Karpas-422 (cell line): ENCODE data around the gene KCNAB2. TPM values are rescaled to one million over a fixed set of nuclear protein-coding genes. Genes with fewer than 3 reads are reported as not detected.
A peak's percentile ranks its signal among the peaks of the same experiment; 100 is the strongest.

Source experiments
- DNase-seq: peaks from one replicate; pipeline ENCODE4 v3.0.0-alpha.2; 2015
- H2AFZ ChIP-seq: fragments of 200-600 bp; sonication (generic); 2 replicates; pipeline ENCODE4 v1.6.1; 2014; ENCODE audit warnings: antibody characterized with exemption, low read length, mixed read lengths
- H3K27ac ChIP-seq: fragments of 200-600 bp; sonication (generic); 2 replicates; pipeline ENCODE4 v1.5.1; 2014; ENCODE audit warnings: mild to moderate bottlenecking, low read length, moderate library complexity
- H3K27me3 ChIP-seq: fragments of 200-600 bp; sonication (generic); 2 replicates; pipeline ENCODE4 v1.6.1; 2014; ENCODE audit warnings: low read length, mixed read lengths
- H3K36me3 ChIP-seq: fragments of 200-600 bp; sonication (generic); 2 replicates; pipeline ENCODE4 v1.6.1; 2014; ENCODE audit warnings: low read length, mixed read lengths; ENCODE audit not compliant: insufficient read depth
- H3K4me1 ChIP-seq: fragments of 200-600 bp; sonication (generic); 2 replicates; pipeline ENCODE4 v1.6.1; 2014; ENCODE audit warnings: mild to moderate bottlenecking, low read length, mixed read lengths
- H3K4me2 ChIP-seq: fragments of 200-600 bp; sonication (generic); 2 replicates; pipeline ENCODE4 v1.6.1; 2014; ENCODE audit warnings: low read length, low read depth, mild to moderate bottlenecking; ENCODE audit not compliant: poor library complexity, severe bottlenecking
- H3K4me3 ChIP-seq: fragments of 200-600 bp; sonication (generic); 2 replicates; pipeline ENCODE4 v1.5.1; 2014; ENCODE audit warnings: mild to moderate bottlenecking, antibody characterized with exemption, low read length, mixed read lengths
- H3K79me2 ChIP-seq: fragments of 200-600 bp; sonication (generic); 2 replicates; pipeline ENCODE4 v1.6.1; 2014; ENCODE audit warnings: mild to moderate bottlenecking, low read length, mixed read lengths
- H3K9ac ChIP-seq: fragments of 200-600 bp; sonication (generic); 2 replicates; pipeline ENCODE4 v1.6.0; 2014; ENCODE audit warnings: low read length
- H3K9me2 ChIP-seq: fragments of 200-600 bp; sonication (generic), shearing (Covaris generic); replicated peaks from 2 replicates; pipeline ENCODE4 v1.6.0; 2014; ENCODE audit warnings: mild to moderate bottlenecking, low read length, moderate library complexity; ENCODE audit not compliant: insufficient read depth
- H3K9me3 ChIP-seq: fragments of 300-700, 200-600 bp; sonication (generic); 2 replicates; pipeline ENCODE4 v1.6.1; 2014; ENCODE audit warnings: low read length, mixed read lengths
- H4K20me1 ChIP-seq: fragments of 200-600 bp; sonication (generic); 2 replicates; pipeline ENCODE4 v1.6.1; 2014; ENCODE audit warnings: mild to moderate bottlenecking, antibody characterized with exemption, low read length, low read depth; ENCODE audit not compliant: insufficient read depth
- total RNA-seq: library from RNA; depleted of rRNA; stranded (reverse); fragments of >200 nt; shearing (Covaris generic); gene quantifications from 2 replicates; pipeline ENCODE4 v1.2.3, GENCODE V29; 2014; ENCODE audit warnings: low replicate concordance

KCNAB2 gene
- total RNA-seq, 1 experiment from 2014 or later = 27.3 TPM

GRCh38 chr1:6008084-6008415, 37.6 kb upstream of the KCNAB2 start:
- Histone ChIP-seq H2AFZ (no peak overlapping the region), H3K4me3 (no peak overlapping the region), H3K27me3 (no peaks in the 10 kb centered on the region), H3K79me2 (no peaks in the 10 kb centered on the region), H4K20me1 (peaks cover 15% of the 10 kb centered on the region; the same call in 1 of the 2 replicates), H3K36me3 (no peaks in the 10 kb centered on the region), H3K9me2 (no peaks in the 10 kb centered on the region), H3K4me2 (no peak overlapping the region), H3K9me3 (no peaks in the 10 kb centered on the region), H3K27ac (no peak overlapping the region), H3K4me1 (peaks cover 3% of the 10 kb centered on the region), H3K9ac (no peak overlapping the region)
- no peak for DNase-seq

- no peaks in the 10 kb centered on the region for H3K36me3 ChIP-seq
- H3K9me3 ChIP-seq = no peaks in the 10 kb centered on the region
- no peak overlapping the region for H3K27ac ChIP-seq
- no peak overlapping the region for H3K9ac ChIP-seq
- no peaks in the 10 kb centered on the region for H3K27me3 ChIP-seq
- H3K4me2 ChIP-seq = no peak overlapping the region
- H2AFZ ChIP-seq = no peak overlapping the region
- DNase-seq = no peak
- no peaks in the 10 kb centered on the region for H3K79me2 ChIP-seq
- peaks cover 11% of the 10 kb centered on the region; the same call in 1 of the 2 replicates for H4K20me1 ChIP-seq
- no peaks in the 10 kb centered on the region for H3K9me2 ChIP-seq
- peaks cover 5% of the 10 kb centered on the region for H3K4me1 ChIP-seq
- H3K4me3 ChIP-seq = no peak overlapping the region
Measured at GRCh38 chr1:6008696-6009095, 37.0 kb upstream of the KCNAB2 start.

- Histone ChIP-seq H3K9ac (no peak overlapping the region), H3K36me3 (no peaks in the 10 kb centered on the region), H2AFZ (no peak overlapping the region), H3K79me2 (no peaks in the 10 kb centered on the region), H3K4me3 (no peak overlapping the region), H3K9me3 (no peaks in the 10 kb centered on the region), H3K4me2 (no peak overlapping the region), H3K27ac (no peak overlapping the region), H3K27me3 (no peaks in the 10 kb centered on the region), H4K20me1 (peaks cover 11% of the 10 kb centered on the region; the same call in 1 of the 2 replicates), H3K4me1 (peaks cover 5% of the 10 kb centered on the region), H3K9me2 (no peaks in the 10 kb centered on the region)
- no peak for DNase-seq
Measured at GRCh38 chr1:6009120-6010040, 36.3 kb upstream of the KCNAB2 start.

GRCh38 chr1:6010554-6010953, 35.1 kb upstream of the KCNAB2 start:
- Histone ChIP-seq H3K4me2 (no peak overlapping the region), H3K4me1 (peaks cover 5% of the 10 kb centered on the region), H3K4me3 (no peak overlapping the region), H3K36me3 (no peaks in the 10 kb centered on the region), H2AFZ (no peak overlapping the region), H4K20me1 (peaks cover 11% of the 10 kb centered on the region; the same call in 1 of the 2 replicates), H3K79me2 (no peaks in the 10 kb centered on the region), H3K27ac (no peak overlapping the region), H3K9me2 (no peaks in the 10 kb centered on the region), H3K27me3 (no peaks in the 10 kb centered on the region), H3K9me3 (no peaks in the 10 kb centered on the region), H3K9ac (no peak overlapping the region)
- no peak for DNase-seq

- no peak overlapping the region for H3K27ac ChIP-seq
- DNase-seq = no peak
- no peaks in the 10 kb centered on the region for H3K79me2 ChIP-seq
- H3K4me1 ChIP-seq = peaks cover 5% of the 10 kb centered on the region
- no peak overlapping the region for H2AFZ ChIP-seq
- no peak overlapping the region for H3K4me3 ChIP-seq
- peaks cover 11% of the 10 kb centered on the region; the same call in 1 of the 2 replicates for H4K20me1 ChIP-seq
- no peaks in the 10 kb centered on the region for H3K9me3 ChIP-seq
- H3K4me2 ChIP-seq = no peak overlapping the region
- no peaks in the 10 kb centered on the region for H3K9me2 ChIP-seq
- no peaks in the 10 kb centered on the region for H3K36me3 ChIP-seq
- no peaks in the 10 kb centered on the region for H3K27me3 ChIP-seq
- no peak overlapping the region for H3K9ac ChIP-seq
Measured at GRCh38 chr1:6011161-6011945, 34.3 kb upstream of the KCNAB2 start.

- Histone ChIP-seq H3K4me1 (peaks cover 5% of the 10 kb centered on the region), H3K79me2 (no peaks in the 10 kb centered on the region), H3K36me3 (no peaks in the 10 kb centered on the region), H3K27ac (no peak overlapping the region), H3K4me2 (no peak overlapping the region), H2AFZ (no peak overlapping the region), H4K20me1 (peaks cover 13% of the 10 kb centered on the region; the same call in 1 of the 2 replicates), H3K4me3 (no peak overlapping the region), H3K9me2 (no peaks in the 10 kb centered on the region), H3K27me3 (no peaks in the 10 kb centered on the region), H3K9me3 (no peaks in the 10 kb centered on the region), H3K9ac (no peak overlapping the region)
- DNase-seq = no peak
Measured at GRCh38 chr1:6011946-6012258, 33.8 kb upstream of the KCNAB2 start.

- peak; percentile 57 for DNase-seq
- H3K27ac ChIP-seq = no peak overlapping the region
Measured at GRCh38 chr1:6012529-6013318, 33.0 kb upstream of the KCNAB2 start.

GRCh38 chr1:6013491-6013890, 32.2 kb upstream of the KCNAB2 start:
- H3K4me1 ChIP-seq = peaks cover 5% of the 10 kb centered on the region
- no peak overlapping the region for H3K27ac ChIP-seq
- no peaks in the 10 kb centered on the region for H3K79me2 ChIP-seq
- no peak overlapping the region for H3K4me2 ChIP-seq
- H3K9ac ChIP-seq = no peak overlapping the region
- no peaks in the 10 kb centered on the region for H3K9me2 ChIP-seq
- H4K20me1 ChIP-seq = 0 out of 2 replicates have a peak, but pooled peaks cover 11% of the 10 kb centered on the region
- no peak for DNase-seq
- H2AFZ ChIP-seq = no peak overlapping the region
- no peaks in the 10 kb centered on the region for H3K27me3 ChIP-seq
- H3K36me3 ChIP-seq = no peaks in the 10 kb centered on the region
- no peaks in the 10 kb centered on the region for H3K9me3 ChIP-seq
- H3K4me3 ChIP-seq = no peak overlapping the region

More at GRCh38 chr1:6012529-6013318, 33.0 kb upstream of the KCNAB2 start:
- Histone ChIP-seq H3K4me2 (no peak overlapping the region), H2AFZ (no peak overlapping the region), H3K9me3 (no peaks in the 10 kb centered on the region), H3K4me3 (no peak overlapping the region), H3K9ac (no peak overlapping the region), H3K79me2 (no peaks in the 10 kb centered on the region), H3K27me3 (no peaks in the 10 kb centered on the region), H3K4me1 (peaks cover 5% of the 10 kb centered on the region), H3K36me3 (no peaks in the 10 kb centered on the region), H4K20me1 (peaks cover 15% of the 10 kb centered on the region; the same call in 1 of the 2 replicates), H3K9me2 (no peaks in the 10 kb centered on the region)
